Panc1 (cell line): ENCODE results near the gene PIGO. TPM values are rescaled to one million over a fixed set of nuclear protein-coding genes. Genes with fewer than 3 reads are reported as not detected.

Experiments
- ATAC-seq: fragments of 200-7000 bp; cut with Tn5 transposase; 2 replicates; pipeline ENCODE4 v1.9.1; 2020; ENCODE audit warnings: mild to moderate bottlenecking, moderate library complexity
- BruUV-seq: library from RNA; stranded (reverse); fragments of 400-500 nt; replicated peaks from 2 replicates; lab custom pipeline; 2021; lab: Mats Ljungman, UMichigan
- CTCF ChIA-PET: fragments of 300-600 bp; sonication (Branson Sonifier 250); formaldehyde crosslinking; loops from one replicate; lab custom pipeline; 2022; ENCODE audit warnings: antibody characterized with exemption; lab: Charles Lee
- POLR2A ChIA-PET: fragments of 300-600 bp; sonication (Branson Sonifier 250); formaldehyde crosslinking; loops from one replicate; lab custom pipeline; 2022; ENCODE audit warnings: antibody characterized with exemption; lab: Charles Lee
- DNase-seq: peaks from one replicate; pipeline ENCODE4 v3.0.0-alpha.2; 2010; ENCODE audit warnings: low read depth, low spot score
- H3K27ac ChIP-seq: 2 replicates; pipeline ENCODE4 v1.5.1; 2011; ENCODE audit warnings: mild to moderate bottlenecking, low read length, inconsistent platforms
- H3K27me3 ChIP-seq: fragments of 200-500 bp; sonication (Bioruptor generic); 2 replicates; pipeline ENCODE4 v1.6.0; 2014; ENCODE audit warnings: low read length, inconsistent platforms; ENCODE audit not compliant: control insufficient read depth, insufficient read depth
- H3K36me3 ChIP-seq: fragments of 200-500 bp; sonication (Bioruptor generic); 2 replicates; pipeline ENCODE4 v1.5.1; 2014; ENCODE audit warnings: inconsistent platforms, mild to moderate bottlenecking, low read length, moderate library complexity; ENCODE audit not compliant: control insufficient read depth, insufficient read depth
- H3K4me1 ChIP-seq: 2 replicates; pipeline ENCODE4 v1.5.1; 2011; ENCODE audit warnings: inconsistent platforms, mild to moderate bottlenecking, low read length, moderate library complexity; ENCODE audit not compliant: control insufficient read depth, insufficient read depth
- H3K4me3 ChIP-seq, 2 experiments: 2 replicates each; pipeline ENCODE4 v1.5.1; 2011 to 2012; ENCODE audit warnings: low read depth in 2 of 2, low read length in 2 of 2, mild to moderate bottlenecking in 2 of 2, inconsistent platforms in 1 of 2, moderate library complexity in 1 of 2
- H3K9me3 ChIP-seq: fragments of 200-500 bp; sonication (Bioruptor generic); 2 replicates; pipeline ENCODE4 v1.5.1; 2014; ENCODE audit warnings: low read depth, mild to moderate bottlenecking, inconsistent platforms, low read length, moderate library complexity; ENCODE audit not compliant: control insufficient read depth, insufficient read depth
- CTCF ChIP-seq: fragments of 450-650 bp; IDR thresholded peaks from 2 replicates; pipeline ENCODE4 v1.5.1; 2017; ENCODE audit warnings: mild to moderate bottlenecking
- POLR2AphosphoS5 ChIP-seq: IDR thresholded peaks from 2 replicates; pipeline ENCODE4 v1.6.1; 2012; ENCODE audit warnings: mild to moderate bottlenecking, low read depth, low read length, moderate library complexity
- REST ChIP-seq, 2 experiments: IDR thresholded peaks; 2 replicates each; pipeline ENCODE4 v1.6.1; 2011 to 2012; ENCODE audit warnings: low read depth in 2 of 2, control low read depth in 1 of 2, low read length in 1 of 2, mild to moderate bottlenecking in 1 of 2, moderate library complexity in 1 of 2; ENCODE audit not compliant: insufficient read depth in 1 of 2
- SIN3A ChIP-seq: IDR thresholded peaks from 2 replicates; pipeline ENCODE4 v1.6.1; 2012; ENCODE audit warnings: low read depth, mild to moderate bottlenecking, low read length, moderate library complexity, borderline replicate concordance; ENCODE audit not compliant: insufficient read depth
- TCF7L2 ChIP-seq: IDR thresholded peaks from 2 replicates; pipeline ENCODE4 v1.6.1; 2011; ENCODE audit warnings: mild to moderate bottlenecking, low read depth, low read length, inconsistent platforms
- in situ Hi-C: cut with HindIII; loops from 2 replicates; pipeline ENCODE4 v1.10.0; 2016; ENCODE audit warnings: low sequenced_read_pairs, low pct_unique_long_range_greater_than_20kb
- intact Hi-C: fragments of 100-400 bp; cut with micrococcal nuclease; formaldehyde crosslinking; loops from one replicate; pipeline ENCODE4 v1.10.0; 2022; ENCODE audit not compliant: unreplicated experiment
- total RNA-seq: library from RNA; stranded (reverse); gene quantifications from one replicate; pipeline ENCODE4 v1.2.1, GENCODE V29; 2021; ENCODE audit not compliant: unreplicated experiment

PIGO gene
- total RNA-seq, 1 experiment from 2014 or later: 58.7 TPM

- BruUV-seq: no TSS peak
- ChIA-PET CTCF (no interaction called here), POLR2A (interaction anchor here (0.7 kb wide), 1 partner anchor 13 kb away, joined by 4 read pairs; the partner anchor contains the start of gene FANCG)
- no peaks in the 10 kb centered on the region for H3K9me3 ChIP-seq
- DNase-seq (no peak), ATAC-seq (no peak)
- H3K27ac ChIP-seq: no peak overlapping the region
- peaks cover 49% of the 10 kb centered on the region for H3K36me3 ChIP-seq
- TF ChIP-seq CTCF (no peak), POLR2AphosphoS5 (no peak), REST (IDR thresholded peaks at IDR 0.05; ENCODE audit: insufficient read depth in 1 of 2, low read depth in 2 of 2, low read length in 1 of 2) (no peak), SIN3A (no peak), TCF7L2 (no peak)
- intact Hi-C loops (no loop called here), in situ Hi-C loops (no loop called here)
- no peaks in the 10 kb centered on the region for H3K27me3 ChIP-seq
- H3K4me3 ChIP-seq: no peak overlapping the region
- H3K4me1 ChIP-seq: peaks cover 18% of the 10 kb centered on the region
Measured at GRCh38 chr9:35067056-35067455, 29.3 kb downstream of the PIGO start.

- ChIA-PET POLR2A (no interaction called here), CTCF (no interaction called here)
- Histone ChIP-seq H3K27ac (no peak overlapping the region), H3K36me3 (peaks cover 82% of the 10 kb centered on the region), H3K4me3 (no peak overlapping the region), H3K4me1 (no peaks in the 10 kb centered on the region), H3K27me3 (no peaks in the 10 kb centered on the region), H3K9me3 (no peaks in the 10 kb centered on the region)
- TF ChIP-seq POLR2AphosphoS5 (no peak; the same call in 1 of the 2 replicates), CTCF (no peak), SIN3A (no peak), TCF7L2 (no peak), REST (IDR thresholded peaks at IDR 0.05; ENCODE audit: insufficient read depth in 1 of 2, low read depth in 2 of 2, low read length in 1 of 2) (no peak)
- in situ Hi-C loops: no loop called here
- BruUV-seq: no TSS peak
- ATAC-seq: no peak; the same call in 1 of the 2 replicates
- no peak for DNase-seq
- intact Hi-C loops: no loop called here
Measured at GRCh38 chr9:35060548-35061207, 35.7 kb downstream of the PIGO start.
